ENCODE data around the gene ABTB2. TPM values are rescaled to one million over a fixed set of nuclear protein-coding genes. Genes with fewer than 3 reads are reported as not detected.

The ABTB2 gene
- total and polyA plus RNA-seq, 2 of the 8 experiments (the other 6 are each of a cell fraction or from before 2014, with no cell fraction given) = 7.7 to 10.2 TPM

GRCh38 chr11:34300926-34301295 lies 56.9 kb downstream of the ABTB2 start:
- no peaks in the 10 kb centered on the region for H3K27me3 ChIP-seq (replicated peaks in 1 of 4; ENCODE audit: control insufficient read depth in 3 of 4, extremely low read depth in 1 of 4, insufficient read depth in 3 of 4, low read length in 3 of 4)
- no peak overlapping the region for H2BK20ac ChIP-seq (ENCODE audit: low read length)
- H3K14ac ChIP-seq (ENCODE audit: insufficient read length) = no peak overlapping the region
- 89% methylated on average over 3 of the region's 3 CpGs; no CpG with 5 or more reads in 1 of the 2 experiments for WGBS, 2 experiments (ENCODE audit: extremely low coverage in 1 of 2, insufficient coverage in 1 of 2, insufficient read length in 1 of 2, insufficient replicate concordance in 2 of 2, low coverage in 1 of 2, low lambda C conversion rate in 2 of 2, missing lambda C conversion rate in 1 of 2)
- H3K23me2 ChIP-seq (ENCODE audit: low read depth, low read length) = no peaks in the 10 kb centered on the region
- H3K9ac ChIP-seq (replicated peaks in 1 of 4; ENCODE audit: extremely low read depth in 1 of 4, low read depth in 3 of 4, low read length in 3 of 4) = no peak overlapping the region
- no peak overlapping the region for H3K4me2 ChIP-seq (ENCODE audit: insufficient read depth in 1 of 2, low read depth in 2 of 2, low read length in 2 of 2)
- no peaks in the 10 kb centered on the region for H3K79me2 ChIP-seq (ENCODE audit: control insufficient read depth in 1 of 2, insufficient read depth in 2 of 2, low read length in 2 of 2)
- no peak overlapping the region for H3K23ac ChIP-seq (ENCODE audit: insufficient read length)
- H3K4me1 ChIP-seq (replicated peaks in 1 of 4; ENCODE audit: control insufficient read depth in 3 of 4, insufficient read depth in 4 of 4, low read length in 3 of 4) = peaks cover 2 to 13% (median 7%) of the 10 kb centered on the region in 4 experiments; a peak in 6 of 7 replicates
- no peak overlapping the region for H4K91ac ChIP-seq (replicated peaks; ENCODE audit: insufficient read length, low read length)
- H2BK5ac ChIP-seq (ENCODE audit: low read depth, low read length) = no peak overlapping the region
- peaks cover 0 to 2% of the 10 kb centered on the region in 2 experiments for H4K20me1 ChIP-seq (replicated peaks in 1 of 2; ENCODE audit: control insufficient read depth in 1 of 2, insufficient read depth in 2 of 2, low read length in 2 of 2)
- H3K18ac ChIP-seq (ENCODE audit: extremely low read depth, low read length) = no peak overlapping the region
- no peaks in the 10 kb centered on the region; the same call in 1 of the 2 replicates for H3K79me1 ChIP-seq (ENCODE audit: low read depth, low read length)
- no peak overlapping the region for H4K5ac ChIP-seq (ENCODE audit: insufficient read length, low read depth, low read length)
- H4K8ac ChIP-seq (ENCODE audit: extremely low read depth, insufficient read depth, low read length) = no peak overlapping the region
- H2BK15ac ChIP-seq (ENCODE audit: low read length) = no peak overlapping the region
- H2AFZ ChIP-seq (ENCODE audit: low read length) = no peak overlapping the region
- no peaks in the 10 kb centered on the region for H3K9me3 ChIP-seq (ENCODE audit: insufficient read depth in 2 of 2, low read depth in 1 of 2, low read length in 1 of 2)
- no peak overlapping the region for H3K4ac ChIP-seq (replicated peaks; ENCODE audit: insufficient read length, low read depth, low read length)
- H3K36me3 ChIP-seq (ENCODE audit: control insufficient read depth in 2 of 4, insufficient read depth in 4 of 4, low read length in 3 of 4) = no peaks in the 10 kb centered on the region
- no peak for DNase-seq (ENCODE audit: low read depth in 1 of 2, low spot score in 2 of 2)
- no peak overlapping the region for H3K27ac ChIP-seq (ENCODE audit: low read depth, low read length)
- no peak for TF ChIP-seq EP300 (IDR thresholded peaks at IDR 0.05; ENCODE audit: borderline replicate concordance in 1 of 2, low read depth in 2 of 2, low read length in 2 of 2)
- no peak for TF ChIP-seq YY1 (IDR thresholded peaks at IDR 0.05; ENCODE audit: low read depth, low read length)
- no peak for TF ChIP-seq GTF2F1 (IDR thresholded peaks at IDR 0.05; ENCODE audit: borderline replicate concordance, low read depth, low read length)
- no peak for TF ChIP-seq HDAC2 (IDR thresholded peaks at IDR 0.05; ENCODE audit: borderline replicate concordance in 1 of 2, low read depth in 2 of 2, low read length in 2 of 2)
- TF ChIP-seq CEBPB (IDR thresholded peaks at IDR 0.05; ENCODE audit: low read depth, low read length) = no peak
- TF ChIP-seq BCL11A (IDR thresholded peaks at IDR 0.05; ENCODE audit: low read depth in 2 of 2, low read length in 2 of 2) = no peak
- TF ChIP-seq RXRA (IDR thresholded peaks at IDR 0.05; ENCODE audit: insufficient read depth, low read depth, low read length) = no peak
- no peak for TF ChIP-seq CHD2 (IDR thresholded peaks at IDR 0.05; ENCODE audit: low read length)
- TF ChIP-seq SUZ12 (IDR thresholded peaks at IDR 0.05; ENCODE audit: low read length) = no peak
- no peak for TF ChIP-seq RFX5 (IDR thresholded peaks at IDR 0.05; ENCODE audit: borderline replicate concordance, low read depth, low read length)
- no peak for TF ChIP-seq CREB1 (IDR thresholded peaks at IDR 0.05)
- H2AK5ac ChIP-seq (ENCODE audit: low read depth, low read length) = no peak overlapping the region
- ChIA-PET CTCF (ENCODE audit: partially characterized antibody) (interaction anchor here (0.8 to 2.6 kb wide), 4 partner anchors 10 to 94 kb away, joined by 3 to 8 read pairs (median 6); no protein-coding TSS in a partner anchor), POLR2A (ENCODE audit: partially characterized antibody) (interaction anchor here (1.4 kb wide), 1 partner anchor 248 kb away, joined by 3 read pairs; no protein-coding TSS in a partner anchor)
- no peak for FAIRE-seq
- H2BK120ac ChIP-seq (replicated peaks; ENCODE audit: low read depth, low read length) = no peak overlapping the region
- no peak overlapping the region for H2BK12ac ChIP-seq (ENCODE audit: low read depth, low read length)
- H3K4me3 ChIP-seq (ENCODE audit: extremely low read depth in 1 of 4, insufficient read depth in 2 of 4, low read depth in 3 of 4, low read length in 4 of 4) = no peak overlapping the region
- no peak overlapping the region for H3K56ac ChIP-seq (replicated peaks; ENCODE audit: insufficient read length, low read depth, low read length)
